Esophagus squamous epithelium (tissue), 4 donors: ENCODE measurements around the gene CDC123.

Source experiments
- POLR2A ChIP-seq, 4 donors: fragments of 450-650 bp; IDR thresholded peaks; one replicate each; pipeline ENCODE4 v1.6.1; 2017; ENCODE audit warnings: antibody characterized with exemption in 4 of 4, mild to moderate bottlenecking in 4 of 4, moderate library complexity in 3 of 4
- TF ChIP-seq, protein P1 (sequence below), 6 experiments: fragments of 450-650 bp in 4 of 6; fragments of 200-600 bp in 2 of 6; sonication (generic) in 2 of 6; IDR thresholded peaks; one replicate each; pipeline ENCODE4 v1.5.1; 2016 to 2019; ENCODE audit warnings: antibody characterized with exemption in 6 of 6, mild to moderate bottlenecking in 4 of 6, moderate library complexity in 4 of 6

DNA sequence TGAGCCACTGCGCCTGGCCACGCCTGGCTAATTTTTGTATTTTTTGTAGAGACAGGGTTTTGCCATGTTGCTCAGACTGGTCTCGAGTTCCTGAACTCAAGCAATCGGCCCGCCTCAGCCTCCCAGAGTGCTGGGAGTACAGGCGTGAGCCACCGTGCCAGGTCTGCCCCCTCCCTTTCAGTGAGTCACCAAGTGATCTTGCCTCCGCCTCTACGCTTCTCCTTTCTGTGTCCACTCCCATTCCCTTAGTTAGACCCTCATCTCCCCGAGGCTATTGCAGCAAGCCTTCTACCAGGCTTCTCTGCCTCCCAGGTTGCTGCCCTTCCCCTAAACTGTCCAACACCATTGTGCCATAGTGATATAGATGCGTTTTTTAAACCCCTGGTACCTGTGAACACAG, 32.9 kb downstream of the CDC123 start:
- TF ChIP-seq, protein P1, sequence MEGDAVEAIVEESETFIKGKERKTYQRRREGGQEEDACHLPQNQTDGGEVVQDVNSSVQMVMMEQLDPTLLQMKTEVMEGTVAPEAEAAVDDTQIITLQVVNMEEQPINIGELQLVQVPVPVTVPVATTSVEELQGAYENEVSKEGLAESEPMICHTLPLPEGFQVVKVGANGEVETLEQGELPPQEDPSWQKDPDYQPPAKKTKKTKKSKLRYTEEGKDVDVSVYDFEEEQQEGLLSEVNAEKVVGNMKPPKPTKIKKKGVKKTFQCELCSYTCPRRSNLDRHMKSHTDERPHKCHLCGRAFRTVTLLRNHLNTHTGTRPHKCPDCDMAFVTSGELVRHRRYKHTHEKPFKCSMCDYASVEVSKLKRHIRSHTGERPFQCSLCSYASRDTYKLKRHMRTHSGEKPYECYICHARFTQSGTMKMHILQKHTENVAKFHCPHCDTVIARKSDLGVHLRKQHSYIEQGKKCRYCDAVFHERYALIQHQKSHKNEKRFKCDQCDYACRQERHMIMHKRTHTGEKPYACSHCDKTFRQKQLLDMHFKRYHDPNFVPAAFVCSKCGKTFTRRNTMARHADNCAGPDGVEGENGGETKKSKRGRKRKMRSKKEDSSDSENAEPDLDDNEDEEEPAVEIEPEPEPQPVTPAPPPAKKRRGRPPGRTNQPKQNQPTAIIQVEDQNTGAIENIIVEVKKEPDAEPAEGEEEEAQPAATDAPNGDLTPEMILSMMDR (IDR thresholded peaks at IDR 0.05): no peak
- no peak for TF ChIP-seq POLR2A (IDR thresholded peaks at IDR 0.05)
